EL (cell line): ENCODE measurements around the gene TMEM255A.
A peak's percentile ranks its signal among the peaks of the same experiment; 100 is the strongest.

Experiments
- DNase-seq: peaks from one replicate; pipeline ENCODE4 v3.0.0-alpha.2; 2016

The TMEM255A gene

GRCh38 chrX:120262859-120263708, 48.2 kb downstream of the TMEM255A start:
- no peak for DNase-seq

GRCh38 chrX:120260369-120260768, 50.9 kb downstream of the TMEM255A start:
- no peak for DNase-seq

GRCh38 chrX:120253784-120254183, 57.5 kb downstream of the TMEM255A start:
- DNase-seq, result no peak

GRCh38 chrX:120251471-120252011, 59.7 kb downstream of the TMEM255A start:
- peak; percentile 24 for DNase-seq

- peak; percentile 94 for DNase-seq
Measured at GRCh38 chrX:120250522-120251271, 60.6 kb downstream of the TMEM255A start, which contains the start of gene ZBTB33. ZBTB33 (plus strand) TSS chrX:120250812; CDS start chrX:120253416, 2,604 bp downstream.

GRCh38 chrX:120244735-120245498, 66.3 kb downstream of the TMEM255A start:
- peak; percentile 73 for DNase-seq

GRCh38 chrX:120244395-120244734, 66.9 kb downstream of the TMEM255A start:
- DNase-seq, result peak; percentile 1

- no peak for DNase-seq
Measured at GRCh38 chrX:120242813-120243212, 68.4 kb downstream of the TMEM255A start.

- peak; percentile 28 for DNase-seq
Measured at GRCh38 chrX:120238933-120239332, 72.3 kb downstream of the TMEM255A start.

- DNase-seq, result no peak
Measured at GRCh38 chrX:120236687-120237479, 74.4 kb downstream of the TMEM255A start.

- DNase-seq, result no peak
Measured at GRCh38 chrX:120235284-120235683, 76.0 kb downstream of the TMEM255A start.

- no peak for DNase-seq
Measured at GRCh38 chrX:120228187-120228908, 82.9 kb downstream of the TMEM255A start.

- DNase-seq, result no peak
Measured at GRCh38 chrX:120224388-120224787, 86.9 kb downstream of the TMEM255A start.

- no peak for DNase-seq
Measured at GRCh38 chrX:120223374-120223773, 87.9 kb downstream of the TMEM255A start.

- peak; percentile 48 for DNase-seq
Measured at GRCh38 chrX:120213438-120214265, 97.6 kb downstream of the TMEM255A start.
